HepG2 (cell line): ENCODE results near the gene MFSD6.

Experiments used
- CTCF ChIP-seq: sonication (generic); formaldehyde crosslinking; IDR thresholded peaks from 2 replicates; pipeline ENCODE4 v1.5.0; 2020; ENCODE audit warnings: mild to moderate bottlenecking, missing genetic modification reagents, moderate library complexity
- ZNF616 ChIP-seq: sonication (generic); formaldehyde crosslinking; IDR thresholded peaks from 2 replicates; pipeline ENCODE4 v1.5.0; 2020; ENCODE audit warnings: low read depth, mild to moderate bottlenecking, missing genetic modification reagents

GRCh38 chr2:190499273-190499672 is 91.1 kb downstream of the MFSD6 start:
- TF ChIP-seq CTCF (CRISPR knock-in tag) (no peak), ZNF616 (CRISPR knock-in tag) (no peak)
